ENCODE measurements around the gene ABCB6.

ABCB6 gene

GRCh38 chr2:219181531-219181930, 37.2 kb downstream of the ABCB6 start:
- no peaks in the 10 kb centered on the region for H3K27me3 ChIP-seq (ENCODE audit: control insufficient read depth in 1 of 2, insufficient read depth in 1 of 2, low read length in 2 of 2)
- no peak overlapping the region for H4K8ac ChIP-seq (ENCODE audit: low read length)
- H2BK5ac ChIP-seq (ENCODE audit: low read depth, low read length, poor library complexity, severe bottlenecking): no peak overlapping the region
- H2BK15ac ChIP-seq (ENCODE audit: low read depth, poor library complexity, severe bottlenecking): no peak overlapping the region
- H3K4me2 ChIP-seq (ENCODE audit: low read length, poor library complexity, severe bottlenecking): no peak overlapping the region
- H3K4ac ChIP-seq (ENCODE audit: low read depth in 1 of 2, low read length in 2 of 2): no peak overlapping the region
- no peak overlapping the region for H3K9ac ChIP-seq (ENCODE audit: low read length)
- H3K4me1 ChIP-seq (ENCODE audit: control insufficient read depth, insufficient read depth, low read depth, low read length): peaks cover 8% of the 10 kb centered on the region
- peaks cover 34% of the 10 kb centered on the region for H3K79me1 ChIP-seq (replicated peaks; ENCODE audit: low read length, poor library complexity, severe bottlenecking)
- no peak overlapping the region for H3K27ac ChIP-seq (ENCODE audit: low read length, poor library complexity, severe bottlenecking)
- no peak overlapping the region for H3K4me3 ChIP-seq (ENCODE audit: insufficient read depth in 1 of 2, low read depth in 1 of 2, low read length in 2 of 2)
- H2BK12ac ChIP-seq (ENCODE audit: low read length in 2 of 2): no peak overlapping the region
- H2AK5ac ChIP-seq (ENCODE audit: low read length, severe bottlenecking): no peak overlapping the region
- H3K36me3 ChIP-seq (ENCODE audit: control insufficient read depth in 1 of 2, insufficient read depth in 2 of 2, low read depth in 1 of 2, low read length in 2 of 2): peaks cover 44 to 67% of the 10 kb centered on the region in 2 experiments
- no peak overlapping the region for H4K91ac ChIP-seq (ENCODE audit: low read length)
- no peak overlapping the region for H3K23ac ChIP-seq (ENCODE audit: low read length in 2 of 2)
- H2AFZ ChIP-seq (ENCODE audit: low read depth, low read length): no peak overlapping the region
- H3K14ac ChIP-seq (ENCODE audit: low read length in 2 of 2): no peak overlapping the region
- no peak overlapping the region for H3K18ac ChIP-seq (ENCODE audit: low read depth in 1 of 2, low read length in 2 of 2)
- DNase-seq: no peak
- 94% methylated on average over 6 of the region's 6 CpGs for WGBS
- no peaks in the 10 kb centered on the region for H3K9me3 ChIP-seq (ENCODE audit: control insufficient read depth, low read length)
- H2BK120ac ChIP-seq (ENCODE audit: low read depth, low read length): no peak overlapping the region

- Histone ChIP-seq H3K4me1 (ENCODE audit: control insufficient read depth, insufficient read depth, low read depth, low read length) (peaks cover 9% of the 10 kb centered on the region), H3K4ac (ENCODE audit: low read depth in 1 of 2, low read length in 2 of 2) (peak overlapping the region in 1 of 2 experiments; percentile 6), H3K14ac (ENCODE audit: low read length in 2 of 2) (no peak overlapping the region), H3K4me2 (ENCODE audit: low read length, poor library complexity, severe bottlenecking) (no peak overlapping the region), H4K91ac (ENCODE audit: low read length) (no peak overlapping the region), H2BK120ac (ENCODE audit: low read depth, low read length) (no peak overlapping the region), H2AFZ (ENCODE audit: low read depth, low read length) (no peak overlapping the region), H2BK5ac (ENCODE audit: low read depth, low read length, poor library complexity, severe bottlenecking) (no peak overlapping the region), H3K79me1 (replicated peaks; ENCODE audit: low read length, poor library complexity, severe bottlenecking) (peaks cover 34% of the 10 kb centered on the region), H3K23ac (ENCODE audit: low read length in 2 of 2) (no peak overlapping the region), H3K36me3 (ENCODE audit: control insufficient read depth in 1 of 2, insufficient read depth in 2 of 2, low read depth in 1 of 2, low read length in 2 of 2) (peaks cover 44 to 65% of the 10 kb centered on the region in 2 experiments), H2BK12ac (ENCODE audit: low read length in 2 of 2) (no peak overlapping the region), H4K8ac (ENCODE audit: low read length) (no peak overlapping the region), H3K27ac (ENCODE audit: low read length, poor library complexity, severe bottlenecking) (no peak overlapping the region), H3K9me3 (ENCODE audit: control insufficient read depth, low read length) (no peaks in the 10 kb centered on the region), H3K9ac (ENCODE audit: low read length) (no peak overlapping the region), H2BK15ac (ENCODE audit: low read depth, poor library complexity, severe bottlenecking) (no peak overlapping the region), H2AK5ac (ENCODE audit: low read length, severe bottlenecking) (no peak overlapping the region), H3K27me3 (ENCODE audit: control insufficient read depth in 1 of 2, insufficient read depth in 1 of 2, low read length in 2 of 2) (no peaks in the 10 kb centered on the region), H3K4me3 (ENCODE audit: insufficient read depth in 1 of 2, low read depth in 1 of 2, low read length in 2 of 2) (no peak overlapping the region), H3K18ac (ENCODE audit: low read depth in 1 of 2, low read length in 2 of 2) (no peak overlapping the region)
- no peak for DNase-seq
- WGBS: 93% methylated on average over 5 of the region's 5 CpGs
These were observed 37.8 kb downstream of the ABCB6 start for GRCh38 chr2:219180961-219181360.

- whole genome bisulfite sequencing: over 99% methylated on average over 9 of the region's 9 CpGs
- no peaks in the 10 kb centered on the region for H3K27me3 ChIP-seq (ENCODE audit: control insufficient read depth in 1 of 2, insufficient read depth in 1 of 2, low read length in 2 of 2)
- no peaks in the 10 kb centered on the region for H3K9me3 ChIP-seq (ENCODE audit: control insufficient read depth, low read length)
- no peak overlapping the region for H2AFZ ChIP-seq (ENCODE audit: low read depth, low read length)
- H3K14ac ChIP-seq (ENCODE audit: low read length in 2 of 2): no peak overlapping the region
- H3K23ac ChIP-seq (ENCODE audit: low read length in 2 of 2): no peak overlapping the region
- H3K4me3 ChIP-seq (ENCODE audit: insufficient read depth in 1 of 2, low read depth in 1 of 2, low read length in 2 of 2): peak overlapping the region in 1 of 2 experiments; percentile 99
- no peak overlapping the region for H2BK12ac ChIP-seq (ENCODE audit: low read length in 2 of 2)
- H2BK5ac ChIP-seq (ENCODE audit: low read depth, low read length, poor library complexity, severe bottlenecking): no peak overlapping the region
- DNase-seq: no peak
- no peak overlapping the region for H2BK120ac ChIP-seq (ENCODE audit: low read depth, low read length)
- peaks cover 12% of the 10 kb centered on the region for H3K4me1 ChIP-seq (ENCODE audit: control insufficient read depth, insufficient read depth, low read depth, low read length)
- no peak overlapping the region for H4K8ac ChIP-seq (ENCODE audit: low read length)
- H4K91ac ChIP-seq (ENCODE audit: low read length): no peak overlapping the region
- H3K79me1 ChIP-seq (replicated peaks; ENCODE audit: low read length, poor library complexity, severe bottlenecking): peaks cover 34% of the 10 kb centered on the region
- H2AK5ac ChIP-seq (ENCODE audit: low read length, severe bottlenecking): no peak overlapping the region
- H3K27ac ChIP-seq (ENCODE audit: low read length, poor library complexity, severe bottlenecking): no peak overlapping the region
- no peak overlapping the region for H3K4ac ChIP-seq (ENCODE audit: low read depth in 1 of 2, low read length in 2 of 2)
- no peak overlapping the region for H3K18ac ChIP-seq (ENCODE audit: low read depth in 1 of 2, low read length in 2 of 2)
- H3K4me2 ChIP-seq (ENCODE audit: low read length, poor library complexity, severe bottlenecking): no peak overlapping the region
- no peak overlapping the region for H2BK15ac ChIP-seq (ENCODE audit: low read depth, poor library complexity, severe bottlenecking)
- H3K36me3 ChIP-seq (ENCODE audit: control insufficient read depth in 1 of 2, insufficient read depth in 2 of 2, low read depth in 1 of 2, low read length in 2 of 2): peaks cover 46 to 58% of the 10 kb centered on the region in 2 experiments
- H3K9ac ChIP-seq (ENCODE audit: low read length): peak overlapping the region; percentile 99
These were observed 38.9 kb downstream of the ABCB6 start for GRCh38 chr2:219179601-219180465.

GRCh38 chr2:219178377-219179175, 40.2 kb downstream of the ABCB6 start:
- Histone ChIP-seq H3K27me3 (ENCODE audit: control insufficient read depth in 1 of 2, insufficient read depth in 1 of 2, low read length in 2 of 2) (no peaks in the 10 kb centered on the region), H4K8ac (ENCODE audit: low read length) (peak overlapping the region; percentile 93), H2BK15ac (ENCODE audit: low read depth, poor library complexity, severe bottlenecking) (peak overlapping the region; percentile 76), H3K79me1 (replicated peaks; ENCODE audit: low read length, poor library complexity, severe bottlenecking) (peaks cover 37% of the 10 kb centered on the region), H3K9ac (ENCODE audit: low read length) (peak overlapping the region; percentile 99), H4K91ac (ENCODE audit: low read length) (no peak overlapping the region), H3K27ac (ENCODE audit: low read length, poor library complexity, severe bottlenecking) (no peak overlapping the region), H2AK5ac (ENCODE audit: low read length, severe bottlenecking) (no peak overlapping the region), H3K9me3 (ENCODE audit: control insufficient read depth, low read length) (no peaks in the 10 kb centered on the region), H3K4me3 (ENCODE audit: insufficient read depth in 1 of 2, low read depth in 1 of 2, low read length in 2 of 2) (peak overlapping the region; percentile 99), H3K4ac (ENCODE audit: low read depth in 1 of 2, low read length in 2 of 2) (peak overlapping the region; percentile 91 to 94), H2BK12ac (ENCODE audit: low read length in 2 of 2) (peak overlapping the region in 1 of 2 experiments; percentile 97), H2BK120ac (ENCODE audit: low read depth, low read length) (no peak overlapping the region), H3K4me2 (ENCODE audit: low read length, poor library complexity, severe bottlenecking) (peak overlapping the region; percentile 59), H3K36me3 (ENCODE audit: control insufficient read depth in 1 of 2, insufficient read depth in 2 of 2, low read depth in 1 of 2, low read length in 2 of 2) (peaks cover 47 to 60% of the 10 kb centered on the region in 2 experiments), H3K14ac (ENCODE audit: low read length in 2 of 2) (peak overlapping the region in 1 of 2 experiments; percentile 100), H2AFZ (ENCODE audit: low read depth, low read length) (peak overlapping the region; percentile 80), H3K18ac (ENCODE audit: low read depth in 1 of 2, low read length in 2 of 2) (peak overlapping the region; percentile 95 to 100), H2BK5ac (ENCODE audit: low read depth, low read length, poor library complexity, severe bottlenecking) (no peak overlapping the region), H3K23ac (ENCODE audit: low read length in 2 of 2) (peak overlapping the region in 1 of 2 experiments; percentile 98), H3K4me1 (ENCODE audit: control insufficient read depth, insufficient read depth, low read depth, low read length) (peaks cover 18% of the 10 kb centered on the region)
- DNase-seq: peak; percentile 49
- whole genome bisulfite sequencing: 3% methylated on average over 16 of the region's 45 CpGs

Data from mesenchymal stem cell (in vitro differentiated cells and primary cell).